GM19468 (cell line): Measurements from ENCODE around the gene SLC6A6.

Source experiments
- ATAC-seq: cut with Tn5 transposase; IDR thresholded peaks from one replicate; pipeline ENCODE4 v1.9.1; 2021; ENCODE audit warnings: mild to moderate bottlenecking, moderate library complexity, moderate number of reproducible peaks; ENCODE audit not compliant: unreplicated experiment; ENCODE audit errors: extremely low read depth

SLC6A6 gene

DNA sequence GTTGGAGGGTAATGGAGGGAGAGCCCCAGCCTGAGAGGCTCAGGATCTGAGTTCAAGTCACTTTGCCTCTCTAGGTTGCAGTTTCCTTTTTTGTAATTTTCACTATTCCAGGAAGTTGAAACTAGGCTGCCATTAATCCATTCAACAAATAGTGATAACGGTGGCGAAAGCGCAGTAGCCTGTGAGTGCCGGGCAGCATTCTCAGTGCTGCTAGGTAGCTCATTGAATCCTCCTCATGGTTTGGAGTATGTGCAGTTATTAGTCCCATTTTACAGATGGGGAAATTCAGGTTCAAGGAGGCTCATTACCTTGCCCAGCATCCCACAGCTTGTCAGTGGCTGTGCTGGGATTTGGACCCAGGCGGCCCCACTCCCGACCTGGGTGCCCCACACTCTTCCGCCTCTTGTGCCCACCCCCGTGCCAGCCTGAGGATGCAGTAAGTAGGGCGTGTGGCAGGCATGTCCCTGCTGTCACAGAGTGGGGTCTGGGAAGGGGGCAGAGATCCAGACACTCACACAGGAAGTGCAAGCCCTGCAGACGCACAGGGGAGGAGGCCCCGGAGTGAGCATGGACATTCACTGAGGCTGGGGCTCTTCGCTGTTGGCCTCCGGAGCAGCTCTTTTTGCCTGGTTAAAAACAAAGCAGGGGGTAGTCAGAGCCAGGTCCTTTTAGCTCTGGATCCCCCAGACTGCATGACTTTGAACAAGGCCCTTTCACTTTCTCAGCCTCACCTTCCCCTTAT lies 58.8 kb downstream of the SLC6A6 start:
- ATAC-seq, result no peak

- no peak for ATAC-seq
These were observed 59.4 kb downstream of the SLC6A6 start for GRCh38 chr3:14461748-14462324.

DNA sequence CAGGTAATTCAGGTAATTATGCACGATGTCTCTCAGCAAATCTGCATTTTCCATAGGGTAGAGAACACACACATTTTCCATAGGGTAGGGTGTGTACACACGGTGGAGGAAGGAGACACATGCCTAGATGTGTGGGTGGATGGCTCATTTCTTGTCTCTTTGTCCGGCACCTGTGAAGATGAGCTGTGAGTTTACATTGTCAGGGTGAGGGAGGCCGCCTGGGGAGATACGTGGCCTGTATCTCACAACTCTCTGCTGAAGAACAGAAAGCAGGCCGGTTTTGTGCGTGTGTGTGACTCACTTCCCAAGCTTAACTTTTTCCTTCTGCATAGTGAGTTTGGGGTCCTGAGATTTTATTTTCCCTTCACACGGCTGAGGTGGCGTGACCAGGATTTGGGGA lies 60.3 kb downstream of the SLC6A6 start:
- no peak for ATAC-seq

- ATAC-seq, result no peak
These were observed 61.1 kb downstream of the SLC6A6 start for GRCh38 chr3:14463330-14464140.

DNA sequence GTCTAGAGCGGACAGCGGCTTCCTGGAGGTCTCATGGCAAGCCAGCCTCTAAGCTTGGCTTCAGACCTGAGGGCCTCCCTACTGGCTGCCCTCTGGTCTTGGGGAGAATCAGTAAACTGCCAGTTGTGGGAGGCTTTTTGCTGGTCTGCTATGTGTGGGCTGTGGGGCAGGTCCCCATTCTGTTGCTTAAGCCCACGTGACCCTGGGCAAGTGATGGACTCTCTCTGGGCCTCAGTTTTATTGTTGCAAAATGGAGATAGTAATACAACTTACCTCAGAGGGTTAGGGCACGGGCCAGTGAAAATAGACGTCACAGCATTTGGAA lies 61.7 kb downstream of the SLC6A6 start:
- ATAC-seq, result no peak

- no peak for ATAC-seq
These were observed 62.1 kb downstream of the SLC6A6 start for GRCh38 chr3:14464521-14464920.

DNA sequence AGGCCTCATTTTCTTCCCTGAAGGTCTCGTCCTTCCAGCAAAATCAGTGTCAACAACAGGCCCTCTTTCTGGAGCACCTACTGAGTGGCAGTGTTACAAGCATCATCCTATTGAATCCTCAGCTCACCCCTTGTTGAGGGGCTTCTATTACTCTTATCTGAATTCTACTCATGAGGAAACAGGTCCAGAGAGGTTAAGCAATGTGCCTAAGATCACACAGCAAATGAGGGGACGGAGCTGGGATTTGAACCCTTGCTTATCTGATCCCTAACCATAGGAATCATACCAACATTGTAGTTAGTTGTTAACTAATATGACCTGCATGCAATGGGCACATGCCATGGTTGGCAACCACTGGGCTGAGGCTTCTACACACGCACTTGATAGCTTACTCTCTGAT lies 63.0 kb downstream of the SLC6A6 start:
- no peak for ATAC-seq

- no peak for ATAC-seq
These were observed 63.9 kb downstream of the SLC6A6 start for GRCh38 chr3:14466179-14466903.

DNA sequence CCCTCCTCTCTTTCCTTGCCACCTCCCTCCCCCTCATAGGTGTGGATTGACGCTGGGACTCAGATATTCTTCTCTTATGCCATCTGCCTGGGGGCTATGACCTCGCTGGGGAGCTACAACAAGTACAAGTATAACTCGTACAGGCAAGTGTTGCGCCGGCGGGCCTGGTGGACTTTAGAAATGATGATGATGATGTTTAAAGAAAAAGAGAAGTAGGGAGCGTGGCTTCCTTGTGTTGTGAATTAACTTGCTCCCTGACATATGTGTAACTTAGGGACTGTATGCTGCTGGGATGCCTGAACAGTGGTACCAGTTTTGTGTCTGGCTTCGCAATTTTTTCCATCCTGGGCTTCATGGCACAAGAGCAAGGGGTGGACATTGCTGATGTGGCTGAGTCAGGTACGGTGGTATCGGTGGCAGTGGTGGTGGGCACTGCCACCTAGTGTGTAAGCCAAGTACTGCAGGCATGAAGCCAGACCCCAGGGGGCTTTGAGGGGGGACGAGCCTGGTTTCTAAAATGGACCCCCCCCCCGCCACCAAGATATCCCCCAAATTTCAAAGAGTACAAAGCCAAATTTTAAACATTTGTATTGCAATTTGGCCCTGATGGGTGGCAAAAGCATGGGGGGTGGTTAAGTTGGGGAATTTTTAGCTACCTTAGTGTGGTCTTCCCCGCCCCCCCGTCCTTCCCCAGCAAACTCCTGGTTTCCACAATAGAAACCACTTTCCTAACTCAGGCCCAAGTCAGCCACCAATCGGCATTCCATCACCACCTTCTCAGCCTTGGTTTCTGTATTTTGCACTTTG lies 65.6 kb downstream of the SLC6A6 start:
- ATAC-seq, result no peak

GRCh38 chr3:14468621-14468981 lies 66.2 kb downstream of the SLC6A6 start:
- no peak for ATAC-seq

- ATAC-seq, result no peak
These were observed 68.1 kb downstream of the SLC6A6 start for GRCh38 chr3:14470461-14470860.

GRCh38 chr3:14471016-14471415 lies 68.6 kb downstream of the SLC6A6 start:
- ATAC-seq, result no peak

- no peak for ATAC-seq
These were observed 69.3 kb downstream of the SLC6A6 start for GRCh38 chr3:14471690-14472089.

DNA sequence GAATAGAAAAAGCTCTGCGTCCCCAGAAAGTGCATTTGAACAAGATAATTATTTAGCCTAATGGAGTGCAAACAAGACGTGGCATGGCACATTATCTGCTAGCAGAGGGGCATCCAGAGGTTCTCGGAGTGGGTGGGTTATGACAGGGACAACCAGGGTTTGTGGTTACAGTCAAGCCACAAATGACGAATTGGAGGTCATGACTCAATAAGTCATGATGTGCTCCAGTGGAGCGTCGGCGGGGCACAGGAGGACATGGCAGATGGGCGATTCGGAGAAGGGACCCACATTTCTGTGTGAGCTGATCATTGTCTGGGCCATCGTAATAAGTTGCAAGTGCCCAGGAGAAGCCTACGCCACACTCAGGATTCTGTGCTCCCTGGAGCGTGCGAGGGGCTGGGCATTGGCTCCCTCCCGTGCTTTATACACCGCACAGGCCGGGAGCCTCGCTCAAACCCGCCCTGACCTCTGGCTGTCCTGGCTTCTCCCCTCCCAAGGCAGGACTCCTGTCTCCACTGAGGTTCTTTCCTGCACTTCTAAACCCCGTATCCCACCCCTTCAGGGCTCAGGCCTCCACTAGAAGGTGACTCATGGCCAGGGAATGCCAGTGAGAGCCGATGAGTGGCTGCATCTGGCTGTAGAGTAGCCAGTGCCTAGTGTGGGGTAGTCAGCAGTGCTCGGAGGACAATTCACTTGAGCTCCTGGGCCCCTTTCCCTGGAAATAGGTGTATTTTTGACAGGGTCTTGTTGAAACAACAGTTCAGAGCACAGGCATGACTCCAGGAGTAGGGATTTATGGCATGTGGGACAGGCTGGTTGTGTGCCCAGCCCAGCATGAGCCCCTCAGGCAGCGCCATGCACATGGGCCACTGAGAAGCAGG lies 70.3 kb downstream of the SLC6A6 start:
- no peak for ATAC-seq

DNA sequence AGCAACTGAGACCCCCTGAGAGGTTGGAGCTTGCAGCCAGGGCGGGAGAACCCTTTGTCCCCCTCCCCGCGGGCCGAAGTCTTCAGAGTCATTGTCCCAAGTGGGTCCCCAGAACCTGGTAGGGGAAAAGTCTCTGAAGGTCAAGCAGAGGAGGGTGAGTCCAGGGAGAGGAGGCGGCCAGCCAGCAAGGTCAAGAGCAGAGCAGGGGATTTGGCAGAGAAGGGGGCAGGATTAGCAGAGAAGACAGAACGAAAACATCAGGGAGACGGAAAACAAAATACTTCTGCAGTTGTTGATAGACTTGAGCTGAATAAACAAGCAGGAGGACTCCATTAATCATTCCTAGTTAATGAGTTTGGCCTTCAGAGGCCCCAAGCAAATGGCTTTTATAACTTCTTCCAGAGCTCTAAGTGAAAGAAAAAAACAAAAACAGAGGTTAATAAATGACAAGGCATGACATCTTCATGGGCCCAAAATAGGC lies 71.0 kb downstream of the SLC6A6 start:
- ATAC-seq, result no peak

GRCh38 chr3:14474363-14475081 lies 72.1 kb downstream of the SLC6A6 start:
- ATAC-seq, result no peak

- ATAC-seq, result no peak
These were observed 73.2 kb downstream of the SLC6A6 start for GRCh38 chr3:14475621-14476020.

- no peak for ATAC-seq
These were observed 74.3 kb downstream of the SLC6A6 start for GRCh38 chr3:14476583-14477265.
